ENCODE data around the gene CBY2. TPM values are rescaled to one million over a fixed set of nuclear protein-coding genes. Genes with fewer than 3 reads are reported as not detected.
A peak's percentile ranks its signal among the peaks of the same experiment; 100 is the strongest.

The CBY2 gene
- total and polyA plus RNA-seq, 10 of the 15 experiments (the other 5 are each of a cell fraction or from before 2014, with no cell fraction given) = 0.08 to 0.64 (median 0.23) TPM; not detected in 6

GRCh38 chr13:45696610-45697226 lies 5.4 kb upstream of the CBY2 start:
- peak overlapping the region; percentile 98 for H3K27ac ChIP-seq (ENCODE audit: control insufficient read depth, insufficient read depth)
- CTCF ChIA-PET = interaction anchor here (1.2 to 4.6 kb wide), 5 partner anchors 8 to 73 kb away, joined by 3 to 36 read pairs (median 4); no protein-coding TSS in a partner anchor
- peak; percentile 64 for DNase-seq (ENCODE audit: low read depth, low spot score)
- peaks cover 83% of the 10 kb centered on the region for H3K79me2 ChIP-seq (ENCODE audit: control insufficient read depth, insufficient read depth, low read length)
- no peak overlapping the region for H2AFZ ChIP-seq (ENCODE audit: control insufficient read depth, low read depth, low read length)
- intact Hi-C loops (cut with micrococcal nuclease; ENCODE audit: unreplicated experiment) = loop anchor here (2.0 kb wide), 1 partner anchor 484 kb away; no protein-coding TSS in a partner anchor
- FAIRE-seq = no peak
- POLR2A ChIA-PET = interaction anchor here (0.7 to 1.3 kb wide), 2 partner anchors 8 to 136 kb away, joined by 4 to 5 read pairs; no protein-coding TSS in a partner anchor
- H4K20me1 ChIP-seq (ENCODE audit: control insufficient read depth, insufficient read depth) = no peaks in the 10 kb centered on the region
- SMC1A ChIA-PET (ENCODE audit: uncharacterized antibody, unreplicated experiment) = interaction anchor here (2.5 kb wide), 1 partner anchor 13 kb away, joined by 11 read pairs; no protein-coding TSS in a partner anchor
- H3K4me1 ChIP-seq (ENCODE audit: control insufficient read depth, insufficient read depth, low read length) = peaks cover 15% of the 10 kb centered on the region
- H3K4me3 ChIP-seq = peak overlapping the region; percentile 66
- ATAC-seq = peak; percentile 48
- H3K27me3 ChIP-seq (replicated peaks in 1 of 2; ENCODE audit: control insufficient read depth in 2 of 2, insufficient read depth in 2 of 2, low read length in 1 of 2) = no peaks in the 10 kb centered on the region
- H3K9me3 ChIP-seq (replicated peaks; ENCODE audit: control insufficient read depth, insufficient read depth, low read length) = no peaks in the 10 kb centered on the region
- RAD21 ChIA-PET (ENCODE audit: unreplicated experiment) = interaction anchor here (0.7 to 2.3 kb wide), 3 partner anchors 73 to 486 kb away, joined by 3 to 15 read pairs (median 7); no protein-coding TSS in a partner anchor
- H3K4me2 ChIP-seq (ENCODE audit: control insufficient read depth, insufficient read depth) = peak overlapping the region; percentile 95
- BruUV-seq (replicated peaks) = no TSS peak
- WGBS (ENCODE audit: insufficient coverage, insufficient replicate concordance, low lambda C conversion rate, missing lambda C conversion rate) = 2% methylated on average over 2 of the region's 2 CpGs
- no peaks in the 10 kb centered on the region for H3K36me3 ChIP-seq (ENCODE audit: control insufficient read depth in 2 of 2, insufficient read depth in 2 of 2, low read length in 1 of 2)
- in situ Hi-C loops (cut with MboI) = no loop called here
- peak overlapping the region; percentile 96 for H3K9ac ChIP-seq (ENCODE audit: control insufficient read depth, insufficient read depth, low read length)
- no peak for TF ChIP-seq PAX8 (IDR thresholded peaks at IDR 0.05)
- peak; percentile 45; the same call in 1 of the 2 replicates for TF ChIP-seq ZBED1 (IDR thresholded peaks at IDR 0.05; ENCODE audit: borderline replicate concordance)
- TF ChIP-seq TCF7 (IDR thresholded peaks at IDR 0.05; ENCODE audit: borderline replicate concordance) = peak; percentile 69
- TF ChIP-seq CUX1 (IDR thresholded peaks at IDR 0.05; ENCODE audit: insufficient replicate concordance, low read depth, low read length) = no peak
- TF ChIP-seq ZNF384 (IDR thresholded peaks at IDR 0.05; ENCODE audit: borderline replicate concordance, low read depth, low read length) = peak; percentile 84
- TF ChIP-seq MLLT1 (IDR thresholded peaks at IDR 0.05) = no peak
- TF ChIP-seq BACH1 (IDR thresholded peaks at IDR 0.05; ENCODE audit: borderline replicate concordance) = no peak
- peak; percentile 28; the same call in 1 of the 2 replicates for TF ChIP-seq BCL11A (IDR thresholded peaks at IDR 0.05; ENCODE audit: low read depth, low read length)
- no peak for TF ChIP-seq ZNF217 (IDR thresholded peaks at IDR 0.05)
- no peak for TF ChIP-seq ASH2L (IDR thresholded peaks at IDR 0.05; ENCODE audit: borderline replicate concordance, low read depth)
- TF ChIP-seq ETV6 (conservative IDR thresholded peaks at IDR 0.05 in 1 of 2, IDR thresholded peaks at IDR 0.05 in 1 of 2; ENCODE audit: borderline replicate concordance in 1 of 2, low read depth in 1 of 2) = no peak
- peak; percentile 74 for TF ChIP-seq JUNB (IDR thresholded peaks at IDR 0.05)
- TF ChIP-seq PAX5 (IDR thresholded peaks at IDR 0.05; ENCODE audit: borderline replicate concordance, low read depth, low read length) = no peak
- TF ChIP-seq HDGF (IDR thresholded peaks at IDR 0.05) = no peak
- peak; percentile 73 for TF ChIP-seq MEF2A (IDR thresholded peaks at IDR 0.05; ENCODE audit: insufficient read depth, low read depth, low read length)
- TF ChIP-seq STAT1 (conservative IDR thresholded peaks at IDR 0.05) = no peak

All from GM12878 (cell line).